ENCODE results near the gene USO1.

DNA sequence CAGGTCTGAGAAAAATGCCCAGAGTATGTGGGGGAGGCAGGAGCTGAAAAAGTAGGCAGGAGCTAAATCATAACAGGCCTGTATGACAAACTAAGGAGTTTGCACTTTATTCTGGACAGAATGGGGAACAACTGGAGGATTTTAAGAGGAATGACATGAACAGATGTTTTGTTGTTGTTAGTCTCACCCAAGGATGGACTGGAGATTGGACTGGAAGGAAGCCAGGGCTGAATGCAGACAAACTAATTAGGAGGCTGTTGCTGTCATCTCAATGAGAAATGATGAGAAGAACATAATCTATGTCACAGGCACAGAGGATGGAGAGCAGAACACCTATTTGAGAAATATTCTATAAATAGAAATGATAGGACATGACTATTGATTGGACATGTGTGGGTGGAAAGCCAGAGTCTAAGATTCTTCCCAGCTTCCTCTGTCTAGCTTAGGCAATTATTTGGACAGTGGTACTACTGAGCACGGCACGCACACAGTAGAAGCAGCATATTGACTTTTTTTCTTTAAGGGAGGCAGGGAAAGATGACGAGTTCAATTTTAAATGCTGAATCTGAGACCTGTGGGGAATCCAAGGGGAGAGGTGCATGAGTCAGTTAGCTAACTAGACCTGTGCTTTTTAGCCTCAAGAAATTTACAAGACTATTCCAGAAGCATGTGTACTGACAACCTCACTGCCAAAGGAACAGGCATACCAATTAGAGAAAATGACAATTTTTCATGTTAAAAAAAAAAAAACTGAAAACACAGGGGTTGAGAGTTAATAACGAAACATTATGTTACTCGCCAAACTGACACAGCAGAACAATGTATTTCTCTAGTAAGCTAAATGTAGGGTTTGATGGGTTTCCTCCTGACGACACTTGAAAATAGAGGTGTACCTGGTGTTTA is 963 bp upstream of the USO1 start:
- TF ChIP-seq POLR2A (IDR thresholded peaks at IDR 0.05), result no peak
- TF ChIP-seq, protein P1, sequence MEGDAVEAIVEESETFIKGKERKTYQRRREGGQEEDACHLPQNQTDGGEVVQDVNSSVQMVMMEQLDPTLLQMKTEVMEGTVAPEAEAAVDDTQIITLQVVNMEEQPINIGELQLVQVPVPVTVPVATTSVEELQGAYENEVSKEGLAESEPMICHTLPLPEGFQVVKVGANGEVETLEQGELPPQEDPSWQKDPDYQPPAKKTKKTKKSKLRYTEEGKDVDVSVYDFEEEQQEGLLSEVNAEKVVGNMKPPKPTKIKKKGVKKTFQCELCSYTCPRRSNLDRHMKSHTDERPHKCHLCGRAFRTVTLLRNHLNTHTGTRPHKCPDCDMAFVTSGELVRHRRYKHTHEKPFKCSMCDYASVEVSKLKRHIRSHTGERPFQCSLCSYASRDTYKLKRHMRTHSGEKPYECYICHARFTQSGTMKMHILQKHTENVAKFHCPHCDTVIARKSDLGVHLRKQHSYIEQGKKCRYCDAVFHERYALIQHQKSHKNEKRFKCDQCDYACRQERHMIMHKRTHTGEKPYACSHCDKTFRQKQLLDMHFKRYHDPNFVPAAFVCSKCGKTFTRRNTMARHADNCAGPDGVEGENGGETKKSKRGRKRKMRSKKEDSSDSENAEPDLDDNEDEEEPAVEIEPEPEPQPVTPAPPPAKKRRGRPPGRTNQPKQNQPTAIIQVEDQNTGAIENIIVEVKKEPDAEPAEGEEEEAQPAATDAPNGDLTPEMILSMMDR (IDR thresholded peaks at IDR 0.05), result no peak
